HepG2 (cell line): ENCODE measurements around the gene SRC. TPM values are rescaled to one million over a fixed set of nuclear protein-coding genes. Genes with fewer than 3 reads are reported as not detected.

Experiments used
- BCL6 ChIP-seq: IDR thresholded peaks from 2 replicates; pipeline ENCODE4 v1.6.1; 2016; ENCODE audit warnings: missing genetic modification reagents, missing compliant biosample characterization
- EEA1 ChIP-seq: sonication (generic); formaldehyde crosslinking; IDR thresholded peaks from 2 replicates; pipeline ENCODE4 v1.5.1; 2020; ENCODE audit warnings: mild to moderate bottlenecking, missing genetic modification reagents, borderline replicate concordance
- HNRNPUL1 ChIP-seq: fragments of 200-400 bp; formaldehyde crosslinking; IDR thresholded peaks from 2 replicates; pipeline ENCODE4 v1.6.1; 2017; ENCODE audit warnings: low read depth, mild to moderate bottlenecking, low read length, moderate library complexity
- MEIS2 ChIP-seq: sonication (generic); formaldehyde crosslinking; IDR thresholded peaks from 2 replicates; pipeline ENCODE4 v1.9.0; 2021; ENCODE audit warnings: mild to moderate bottlenecking, missing genetic modification reagents
- NBN ChIP-seq: fragments of 450-650 bp; conservative IDR thresholded peaks from 2 replicates; pipeline ENCODE4 v1.6.1; 2017
- RFXAP ChIP-seq: sonication (generic); formaldehyde crosslinking; IDR thresholded peaks from 2 replicates; pipeline ENCODE4 v1.4.0; 2020; ENCODE audit warnings: missing genetic modification reagents, borderline replicate concordance
- SMAD1 ChIP-seq: sonication (generic); formaldehyde crosslinking; IDR thresholded peaks from 2 replicates; pipeline ENCODE4 v1.4.0; 2020; ENCODE audit warnings: missing genetic modification reagents, low read depth, mild to moderate bottlenecking, borderline replicate concordance
- THYN1 ChIP-seq: sonication (generic); formaldehyde crosslinking; IDR thresholded peaks from 2 replicates; pipeline ENCODE4 v1.8.1; 2023; ENCODE audit warnings: low read depth, mild to moderate bottlenecking, moderate library complexity, missing genetic modification reagents, borderline replicate concordance
- ZNF138 ChIP-seq: sonication (generic); formaldehyde crosslinking; IDR thresholded peaks from 2 replicates; pipeline ENCODE4 v1.5.0; 2020; ENCODE audit warnings: mild to moderate bottlenecking, low read depth, missing genetic modification reagents
- ZNF20 ChIP-seq: sonication (generic); formaldehyde crosslinking; IDR thresholded peaks from 2 replicates; pipeline ENCODE4 v1.4.0; 2020; ENCODE audit warnings: mild to moderate bottlenecking, moderate library complexity, missing genetic modification reagents
- ZNF232 ChIP-seq: sonication (generic); formaldehyde crosslinking; IDR thresholded peaks from 2 replicates; pipeline ENCODE4 v1.4.0; 2020; ENCODE audit warnings: missing genetic modification reagents, borderline replicate concordance
- ZNF260 ChIP-seq: sonication (generic); formaldehyde crosslinking; IDR thresholded peaks from 2 replicates; pipeline ENCODE4 v1.4.0; 2020; ENCODE audit warnings: missing genetic modification reagents, low read depth, mild to moderate bottlenecking, borderline replicate concordance
- ZNF33B ChIP-seq: sonication (generic); formaldehyde crosslinking; IDR thresholded peaks from 2 replicates; pipeline ENCODE4 v1.5.1; 2020; ENCODE audit warnings: mild to moderate bottlenecking, missing genetic modification reagents
- ZNF451 ChIP-seq: sonication (generic); formaldehyde crosslinking; IDR thresholded peaks from 2 replicates; pipeline ENCODE4 v1.5.0; 2020; ENCODE audit warnings: mild to moderate bottlenecking, missing genetic modification reagents
- ZNF530 ChIP-seq: sonication (generic); formaldehyde crosslinking; IDR thresholded peaks from 2 replicates; pipeline ENCODE4 v1.5.0; 2020; ENCODE audit warnings: low read depth, mild to moderate bottlenecking, missing genetic modification reagents
- polyA plus RNA-seq, 8 experiments: library from polyadenylated mRNA; depleted of rRNA in 3 of 8; stranded (reverse) in 7 of 8; unstranded in 1 of 8; fragments of >200 nt; fragmentation: Illumina TruSeq in 4 of 8; extraction: Trizol in 4 of 8; gene quantifications; 2 replicates each; pipeline versions ENCODE4 v1.2.1 to v1.2.3, GENCODE V29; 2011 to 2016; ENCODE audit warnings: low read depth in 4 of 8, missing spikeins in 1 of 8, mixed read lengths in 1 of 8; ENCODE audit not compliant: insufficient read depth in 1 of 8
- total RNA-seq, 5 experiments: library from RNA; depleted of rRNA; stranded (reverse); fragments of >200 nt; fragmentation: Illumina TruSeq; extraction: Trizol; gene quantifications; 2 replicates each; pipeline ENCODE4 v1.2.3, GENCODE V29; 2016; ENCODE audit warnings: low read depth in 1 of 5
- TF ChIP-seq, protein P1 (sequence below): sonication (generic); formaldehyde crosslinking; IDR thresholded peaks from 2 replicates; pipeline ENCODE4 v1.9.0; 2021; ENCODE audit warnings: mild to moderate bottlenecking, missing genetic modification reagents
- TF ChIP-seq, protein P2 (sequence below): sonication (generic); formaldehyde crosslinking; IDR thresholded peaks from 2 replicates; pipeline ENCODE4 v1.8.1; 2023; ENCODE audit warnings: mild to moderate bottlenecking, moderate library complexity, missing genetic modification reagents
- TF ChIP-seq, protein P3 (sequence below): sonication (generic); formaldehyde crosslinking; IDR thresholded peaks from 2 replicates; pipeline ENCODE4 v1.8.0; 2022; ENCODE audit warnings: mild to moderate bottlenecking, missing genetic modification reagents, moderate library complexity
- TF ChIP-seq, protein P4 (sequence below): sonication (generic); formaldehyde crosslinking; IDR thresholded peaks from 2 replicates; pipeline ENCODE4 v1.8.0; 2022; ENCODE audit warnings: low read depth, missing genetic modification reagents

SRC gene
- total and polyA plus RNA-seq, 2 of the 13 experiments (the other 11 are each of a cell fraction or from before 2014, with no cell fraction given), result 54.7 to 192 TPM

DNA sequence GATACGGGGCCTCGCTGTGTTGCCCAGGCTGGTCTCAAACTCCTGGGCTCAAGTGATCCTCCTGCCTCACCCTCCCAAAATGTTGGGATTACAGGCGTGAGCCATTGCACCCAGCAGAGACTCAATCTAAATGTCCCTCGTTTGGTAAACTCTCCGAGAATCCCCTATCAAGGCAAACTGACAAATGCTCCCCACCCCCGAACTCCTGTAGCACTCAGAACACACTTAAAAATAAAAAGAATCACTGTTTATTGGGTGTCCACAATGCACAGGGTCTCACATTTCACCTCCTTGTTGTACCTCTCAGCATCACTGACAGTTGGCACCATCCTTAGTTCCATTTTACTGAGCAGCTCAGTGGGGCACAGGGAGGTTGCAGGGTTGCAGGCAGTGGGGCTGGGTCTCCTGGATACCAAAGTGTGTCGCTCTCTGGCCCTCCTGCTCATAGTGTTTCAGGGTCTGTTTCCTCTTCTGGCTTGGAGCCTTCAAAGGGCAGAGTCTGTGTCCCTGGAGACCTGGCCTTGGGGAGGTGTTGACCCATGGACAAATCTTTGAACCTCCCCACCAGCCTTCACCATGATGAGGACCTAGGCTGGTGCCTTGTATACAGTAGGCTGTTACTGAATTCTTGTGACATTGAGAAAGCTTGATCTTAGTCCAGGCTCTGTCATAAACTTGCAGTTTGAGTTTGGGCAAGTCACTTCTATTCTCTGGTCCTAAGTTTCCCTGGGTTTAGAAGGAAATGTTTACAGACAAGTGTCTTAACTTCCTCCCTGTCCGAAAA is 8.5 kb upstream of the SRC start (continued):
- TF ChIP-seq, protein P1, sequence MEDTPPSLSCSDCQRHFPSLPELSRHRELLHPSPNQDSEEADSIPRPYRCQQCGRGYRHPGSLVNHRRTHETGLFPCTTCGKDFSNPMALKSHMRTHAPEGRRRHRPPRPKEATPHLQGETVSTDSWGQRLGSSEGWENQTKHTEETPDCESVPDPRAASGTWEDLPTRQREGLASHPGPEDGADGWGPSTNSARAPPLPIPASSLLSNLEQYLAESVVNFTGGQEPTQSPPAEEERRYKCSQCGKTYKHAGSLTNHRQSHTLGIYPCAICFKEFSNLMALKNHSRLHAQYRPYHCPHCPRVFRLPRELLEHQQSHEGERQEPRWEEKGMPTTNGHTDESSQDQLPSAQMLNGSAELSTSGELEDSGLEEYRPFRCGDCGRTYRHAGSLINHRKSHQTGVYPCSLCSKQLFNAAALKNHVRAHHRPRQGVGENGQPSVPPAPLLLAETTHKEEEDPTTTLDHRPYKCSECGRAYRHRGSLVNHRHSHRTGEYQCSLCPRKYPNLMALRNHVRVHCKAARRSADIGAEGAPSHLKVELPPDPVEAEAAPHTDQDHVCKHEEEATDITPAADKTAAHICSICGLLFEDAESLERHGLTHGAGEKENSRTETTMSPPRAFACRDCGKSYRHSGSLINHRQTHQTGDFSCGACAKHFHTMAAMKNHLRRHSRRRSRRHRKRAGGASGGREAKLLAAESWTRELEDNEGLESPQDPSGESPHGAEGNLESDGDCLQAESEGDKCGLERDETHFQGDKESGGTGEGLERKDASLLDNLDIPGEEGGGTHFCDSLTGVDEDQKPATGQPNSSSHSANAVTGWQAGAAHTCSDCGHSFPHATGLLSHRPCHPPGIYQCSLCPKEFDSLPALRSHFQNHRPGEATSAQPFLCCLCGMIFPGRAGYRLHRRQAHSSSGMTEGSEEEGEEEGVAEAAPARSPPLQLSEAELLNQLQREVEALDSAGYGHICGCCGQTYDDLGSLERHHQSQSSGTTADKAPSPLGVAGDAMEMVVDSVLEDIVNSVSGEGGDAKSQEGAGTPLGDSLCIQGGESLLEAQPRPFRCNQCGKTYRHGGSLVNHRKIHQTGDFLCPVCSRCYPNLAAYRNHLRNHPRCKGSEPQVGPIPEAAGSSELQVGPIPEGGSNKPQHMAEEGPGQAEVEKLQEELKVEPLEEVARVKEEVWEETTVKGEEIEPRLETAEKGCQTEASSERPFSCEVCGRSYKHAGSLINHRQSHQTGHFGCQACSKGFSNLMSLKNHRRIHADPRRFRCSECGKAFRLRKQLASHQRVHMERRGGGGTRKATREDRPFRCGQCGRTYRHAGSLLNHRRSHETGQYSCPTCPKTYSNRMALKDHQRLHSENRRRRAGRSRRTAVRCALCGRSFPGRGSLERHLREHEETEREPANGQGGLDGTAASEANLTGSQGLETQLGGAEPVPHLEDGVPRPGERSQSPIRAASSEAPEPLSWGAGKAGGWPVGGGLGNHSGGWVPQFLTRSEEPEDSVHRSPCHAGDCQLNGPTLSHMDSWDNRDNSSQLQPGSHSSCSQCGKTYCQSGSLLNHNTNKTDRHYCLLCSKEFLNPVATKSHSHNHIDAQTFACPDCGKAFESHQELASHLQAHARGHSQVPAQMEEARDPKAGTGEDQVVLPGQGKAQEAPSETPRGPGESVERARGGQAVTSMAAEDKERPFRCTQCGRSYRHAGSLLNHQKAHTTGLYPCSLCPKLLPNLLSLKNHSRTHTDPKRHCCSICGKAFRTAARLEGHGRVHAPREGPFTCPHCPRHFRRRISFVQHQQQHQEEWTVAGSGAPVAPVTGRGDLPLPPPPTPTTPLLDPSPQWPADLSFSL, result no peak
- TF ChIP-seq EEA1 (CRISPR knock-in tag), result no peak
- TF ChIP-seq ZNF138 (CRISPR knock-in tag), result no peak
- TF ChIP-seq ZNF260, result no peak
- no peak for TF ChIP-seq NBN
- TF ChIP-seq MEIS2 (CRISPR knock-in tag), result 0 out of 2 replicates have a peak, but pooled peaks have one; percentile 37
- TF ChIP-seq RFXAP (CRISPR knock-in tag), result 0 out of 2 replicates have a peak, but pooled peaks have one; percentile 36
- TF ChIP-seq SMAD1, result no peak
- TF ChIP-seq, protein P2, sequence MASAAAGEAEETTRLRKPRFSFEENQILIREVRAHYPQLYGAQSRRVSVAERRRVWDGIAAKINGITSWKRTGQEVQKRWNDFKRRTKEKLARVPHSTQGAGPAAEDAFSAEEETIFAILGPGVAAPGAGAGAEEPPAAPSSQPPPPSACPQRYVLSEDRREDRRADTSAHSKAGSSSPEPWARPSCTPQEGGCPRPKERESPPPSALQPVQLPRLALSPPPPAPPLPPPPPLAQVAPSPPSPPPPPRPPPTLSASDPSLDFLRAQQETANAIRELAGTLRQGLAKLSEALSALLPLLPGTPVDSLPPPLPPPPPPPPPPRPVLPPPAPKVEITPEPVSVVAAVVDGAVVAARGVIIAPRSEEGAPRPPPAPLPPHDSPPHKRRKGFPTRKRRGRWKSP (CRISPR knock-in tag), result no peak
- peak; percentile 69; the same call in 1 of the 2 replicates for TF ChIP-seq ZNF530 (CRISPR knock-in tag)
- TF ChIP-seq ZNF33B, result no peak
- TF ChIP-seq ZNF20 (CRISPR knock-in tag), result no peak
- no peak for TF ChIP-seq THYN1 (CRISPR knock-in tag)
- peak; percentile 66; the same call in 1 of the 2 replicates for TF ChIP-seq BCL6 (CRISPR knock-in tag)
- no peak; the same call in 1 of the 2 replicates for TF ChIP-seq ZNF232 (CRISPR knock-in tag)
- TF ChIP-seq, protein P3, sequence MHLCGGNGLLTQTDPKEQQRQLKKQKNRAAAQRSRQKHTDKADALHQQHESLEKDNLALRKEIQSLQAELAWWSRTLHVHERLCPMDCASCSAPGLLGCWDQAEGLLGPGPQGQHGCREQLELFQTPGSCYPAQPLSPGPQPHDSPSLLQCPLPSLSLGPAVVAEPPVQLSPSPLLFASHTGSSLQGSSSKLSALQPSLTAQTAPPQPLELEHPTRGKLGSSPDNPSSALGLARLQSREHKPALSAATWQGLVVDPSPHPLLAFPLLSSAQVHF, result no peak
- TF ChIP-seq, protein P4, sequence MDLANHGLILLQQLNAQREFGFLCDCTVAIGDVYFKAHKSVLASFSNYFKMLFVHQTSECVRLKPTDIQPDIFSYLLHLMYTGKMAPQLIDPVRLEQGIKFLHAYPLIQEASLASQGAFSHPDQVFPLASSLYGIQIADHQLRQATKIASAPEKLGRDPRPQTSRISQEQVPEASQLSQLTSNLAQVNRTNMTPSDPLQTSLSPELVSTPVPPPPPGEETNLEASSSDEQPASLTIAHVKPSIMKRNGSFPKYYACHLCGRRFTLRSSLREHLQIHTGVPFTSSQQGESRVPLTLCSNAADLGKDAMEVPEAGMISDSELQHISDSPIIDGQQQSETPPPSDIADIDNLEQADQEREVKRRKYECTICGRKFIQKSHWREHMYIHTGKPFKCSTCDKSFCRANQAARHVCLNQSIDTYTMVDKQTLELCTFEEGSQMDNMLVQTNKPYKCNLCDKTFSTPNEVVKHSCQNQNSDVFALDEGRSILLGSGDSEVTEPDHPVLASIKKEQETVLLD (CRISPR knock-in tag), result no peak
- peak; percentile 45; the same call in 1 of the 2 replicates for TF ChIP-seq ZNF451
- TF ChIP-seq HNRNPUL1, result no peak
